NK-92 (cell line): ENCODE measurements around the gene ZNF148.
"Not testable (repeated sequence)": the region's sequence is repeated elsewhere in the genome, so short reads cannot be mapped to it uniquely, and the experiment has no call there.

Experiments
- DNase-seq: peaks from one replicate; lab custom pipeline; 2025; ENCODE audit not compliant: unreplicated experiment; lab: John Stamatoyannopoulos, UW

ZNF148 gene

GRCh38 chr3:125375950-125376679, 990 bp upstream of the ZNF148 start:
- no peak for DNase-seq

GRCh38 chr3:125374501-125374995, 577 bp downstream of the ZNF148 start:
- DNase-seq = no peak

DNA sequence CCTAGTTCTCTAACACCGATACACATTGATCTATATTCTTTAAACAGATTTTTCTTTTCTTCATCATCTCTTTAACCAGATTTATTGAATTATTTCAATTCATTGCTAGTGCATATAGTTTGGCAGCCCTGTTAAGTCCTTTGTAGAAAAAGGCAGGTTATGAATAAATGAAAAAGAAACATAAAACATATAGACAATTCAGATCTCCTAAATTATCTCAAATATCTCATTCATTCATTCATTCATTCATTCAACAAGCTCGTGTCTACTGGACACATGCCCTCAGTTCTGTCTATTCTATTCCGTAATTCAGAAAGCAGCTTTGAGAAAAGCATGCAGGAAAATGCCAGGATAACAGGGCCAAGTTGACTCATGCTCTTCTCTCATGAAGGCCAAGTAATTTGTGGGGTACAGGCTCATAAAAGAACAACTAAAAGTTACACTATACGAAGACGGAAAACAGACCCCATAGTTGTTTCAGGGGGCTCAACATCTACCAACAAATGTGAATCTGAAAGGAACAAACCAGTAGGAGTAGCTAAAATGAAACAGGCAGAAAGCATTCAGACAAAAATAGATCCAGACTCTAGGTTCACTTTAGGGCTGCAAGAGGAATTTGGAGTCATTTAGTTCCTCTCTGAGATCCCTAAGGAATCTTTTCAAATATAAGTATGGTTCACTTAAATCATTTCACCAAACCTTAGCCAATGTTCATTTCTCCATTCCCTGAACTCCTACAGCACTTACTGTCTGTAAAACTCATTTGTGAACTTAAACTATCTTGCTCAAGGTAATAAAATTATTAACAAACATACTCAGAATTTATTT, 7.5 kb downstream of the ZNF148 start:
- no peak for DNase-seq

DNA sequence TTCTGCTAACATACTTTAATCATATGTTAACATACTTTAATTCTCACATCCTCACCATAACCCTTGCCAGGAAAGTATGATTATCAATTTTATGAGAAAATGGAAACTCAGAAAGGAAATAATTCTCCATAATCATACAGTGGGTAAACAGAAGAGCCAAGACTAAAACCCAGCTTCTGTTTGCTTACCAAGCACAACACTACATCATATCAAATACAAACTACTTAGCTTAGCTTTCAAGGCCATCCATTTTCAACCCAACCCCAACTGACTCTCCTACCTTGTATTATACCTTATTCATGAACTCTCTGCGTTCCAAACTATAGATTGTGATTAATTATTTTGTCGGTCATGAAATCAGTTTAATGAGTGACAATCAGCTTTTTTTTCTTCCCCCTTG, 9.0 kb downstream of the ZNF148 start:
- DNase-seq = no peak

DNA sequence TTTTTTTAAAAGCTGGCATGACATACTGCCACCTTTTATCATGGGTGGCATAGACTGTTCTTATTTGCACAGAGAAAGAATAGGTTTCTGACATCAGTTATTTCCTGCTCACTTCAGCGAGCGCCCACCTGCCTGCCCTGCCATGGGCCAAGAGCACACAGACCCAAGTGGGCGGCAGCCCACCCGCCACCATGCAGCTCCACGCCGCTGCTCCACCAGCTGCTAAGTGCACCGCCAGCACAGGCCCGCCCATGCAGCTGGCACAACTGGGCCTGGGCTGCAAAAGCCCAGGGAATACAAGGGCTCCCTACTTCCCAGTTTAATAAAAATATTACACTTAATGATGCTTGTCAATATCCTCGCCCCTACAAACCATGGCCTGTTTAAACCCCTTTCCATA, 15.4 kb downstream of the ZNF148 start:
- DNase-seq = no peak

- no peak for DNase-seq
Measured at GRCh38 chr3:125358923-125359322, 16.2 kb downstream of the ZNF148 start.

DNA sequence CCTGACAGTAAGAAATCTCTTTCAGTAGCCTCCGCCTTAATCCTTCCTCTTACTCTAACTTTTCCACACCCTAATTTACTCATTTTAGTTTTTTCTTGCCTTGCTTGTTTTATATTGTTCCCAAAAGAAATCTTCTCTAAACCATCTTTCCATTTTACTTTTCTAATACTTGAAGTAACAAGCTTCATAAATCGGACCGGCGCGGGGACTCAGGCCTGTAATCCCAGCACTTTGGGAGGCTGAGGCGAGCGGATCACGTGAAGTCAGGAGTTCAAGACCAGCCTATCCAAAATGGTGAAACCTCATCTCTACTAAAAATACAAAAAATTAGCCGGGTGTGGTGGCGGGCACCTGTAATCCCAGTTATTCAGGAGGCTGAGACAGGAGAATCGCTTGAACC, 17.3 kb downstream of the ZNF148 start:
- no peak for DNase-seq

DNA sequence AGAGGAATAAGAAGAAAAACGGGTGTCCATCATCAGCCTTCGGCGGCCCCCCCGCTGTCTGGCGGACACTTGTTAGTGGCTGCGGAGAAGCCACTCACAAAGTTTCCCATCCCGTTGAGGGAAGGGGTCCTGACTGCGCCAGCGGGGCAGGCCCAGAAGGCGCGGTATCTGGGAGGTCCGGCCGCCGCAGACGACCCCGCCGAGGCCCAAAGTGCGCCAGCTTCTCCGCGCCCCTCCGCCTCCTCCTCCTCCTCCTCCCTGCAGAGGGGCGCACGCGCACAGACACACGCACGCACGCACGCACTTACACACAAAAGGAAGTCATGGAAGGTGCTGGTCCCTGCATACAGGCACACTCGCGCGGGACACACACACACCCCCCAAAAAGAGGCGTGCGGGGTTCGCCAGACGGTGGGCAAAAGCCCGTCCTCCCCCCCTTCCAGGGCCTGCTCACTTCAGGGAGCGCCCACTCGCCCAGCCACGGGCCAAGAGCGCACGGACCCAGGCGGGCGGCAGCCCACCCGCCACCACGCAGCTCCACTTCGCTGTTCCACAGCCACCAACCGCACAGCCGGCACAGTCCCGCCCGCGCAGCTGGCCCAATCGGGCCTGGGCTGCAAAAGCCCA, 18.0 kb downstream of the ZNF148 start:
- DNase-seq = no peak

DNA sequence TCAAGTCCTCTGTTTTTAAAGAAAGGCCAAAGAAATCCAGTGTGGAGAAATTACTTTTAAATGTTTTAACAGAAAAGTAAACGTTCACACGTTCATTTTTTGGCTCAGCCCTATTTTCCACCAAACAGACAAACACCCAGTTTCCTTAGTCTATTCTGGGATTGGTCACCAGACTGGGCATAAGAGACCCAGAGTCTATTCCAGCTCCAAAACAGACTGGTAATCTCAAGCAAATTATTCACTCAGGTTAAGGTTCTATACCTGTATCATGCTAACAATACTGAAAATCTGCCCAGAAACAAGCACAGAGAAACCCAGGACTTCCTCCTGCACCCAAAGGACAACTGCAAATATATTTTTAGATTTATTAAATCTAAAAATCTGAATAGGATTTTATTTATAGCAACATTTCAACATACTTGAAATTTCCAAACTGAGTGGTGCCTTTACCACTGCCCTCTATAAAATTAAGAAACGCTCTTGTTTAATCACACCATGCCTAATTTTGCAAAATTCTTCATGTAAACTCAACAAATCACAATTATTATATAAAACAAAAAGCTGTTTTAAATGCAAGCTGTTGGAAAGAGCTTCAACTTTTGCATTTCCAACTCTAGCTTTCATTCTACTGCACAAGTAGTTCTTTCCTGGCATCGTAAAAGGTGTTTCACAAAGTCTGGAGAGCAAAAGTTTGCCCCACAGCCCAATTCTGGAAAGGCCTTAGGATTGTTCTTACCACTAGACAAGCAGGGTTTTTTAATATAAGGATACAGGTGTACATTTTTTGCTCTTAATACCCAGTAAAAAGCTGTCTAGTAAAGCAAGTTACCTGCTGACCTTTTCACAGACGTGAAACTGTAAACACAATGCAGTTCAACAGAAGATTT, 18.7 kb downstream of the ZNF148 start:
- DNase-seq = no peak

DNA sequence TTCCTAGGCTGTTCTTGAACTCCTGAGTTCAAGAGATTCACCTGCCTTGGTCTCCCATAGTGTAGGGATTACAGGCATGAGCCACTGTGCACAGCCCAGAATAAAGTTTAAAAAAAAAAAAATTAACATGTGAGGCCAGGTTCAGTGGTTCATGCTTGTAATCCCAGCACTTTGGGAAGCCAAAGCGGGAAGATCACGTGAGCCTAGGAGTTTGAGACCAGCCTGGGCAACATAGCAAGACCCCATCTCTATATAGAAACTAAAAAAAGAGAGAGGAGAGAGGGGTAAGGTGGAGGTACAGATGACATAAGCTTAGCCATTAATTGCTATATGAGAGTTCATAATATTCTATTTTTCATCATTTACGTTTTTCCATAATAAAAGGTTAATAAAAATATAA, 21.5 kb downstream of the ZNF148 start:
- no peak for DNase-seq

DNA sequence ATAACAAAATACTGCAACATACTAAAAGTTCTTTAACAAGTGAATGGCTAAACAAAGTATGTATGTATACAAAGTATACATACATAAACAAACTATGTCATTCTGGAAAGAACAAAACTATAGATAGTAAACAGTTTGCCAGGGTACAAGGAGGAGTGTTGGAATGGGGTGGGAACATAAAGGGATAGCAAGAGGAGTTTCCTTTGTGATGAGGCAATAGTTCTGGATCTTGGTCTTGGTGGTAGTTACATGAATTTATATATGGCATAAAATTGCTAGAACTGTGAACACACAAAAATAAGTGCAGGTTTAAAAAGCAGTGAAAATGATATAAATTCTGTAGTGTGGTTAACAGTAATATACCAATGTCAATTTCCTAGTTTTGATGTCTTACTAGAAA, 22.0 kb downstream of the ZNF148 start:
- DNase-seq = no peak

DNA sequence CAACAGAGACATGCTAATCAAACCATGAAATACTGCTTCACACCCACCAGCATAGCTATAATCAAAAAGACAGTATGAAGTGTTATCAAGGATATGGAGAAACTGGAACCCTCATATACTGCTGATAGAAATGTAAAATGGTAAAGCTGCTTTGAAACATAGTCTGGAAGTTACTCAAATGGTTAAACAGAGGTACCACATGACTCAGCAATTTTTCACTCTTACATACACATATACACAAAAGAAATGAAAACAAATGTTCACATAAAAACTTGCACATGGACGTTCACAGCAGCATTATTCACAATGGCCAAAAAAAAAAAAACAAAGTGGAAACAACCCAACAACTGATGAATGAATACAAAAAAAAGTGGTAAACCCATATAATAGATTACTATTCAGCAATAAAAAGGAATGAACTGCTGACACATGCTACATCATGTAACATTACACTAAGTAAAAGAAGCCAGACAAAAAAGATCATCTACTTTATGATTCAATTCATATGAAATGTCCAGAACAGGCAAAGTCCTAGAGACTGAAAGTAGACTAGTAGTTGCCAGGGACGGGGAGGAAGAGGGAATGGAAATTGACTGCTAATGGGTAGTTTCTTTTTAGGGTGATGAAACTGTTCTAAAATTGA, 23.2 kb downstream of the ZNF148 start:
- DNase-seq = no peak

DNA sequence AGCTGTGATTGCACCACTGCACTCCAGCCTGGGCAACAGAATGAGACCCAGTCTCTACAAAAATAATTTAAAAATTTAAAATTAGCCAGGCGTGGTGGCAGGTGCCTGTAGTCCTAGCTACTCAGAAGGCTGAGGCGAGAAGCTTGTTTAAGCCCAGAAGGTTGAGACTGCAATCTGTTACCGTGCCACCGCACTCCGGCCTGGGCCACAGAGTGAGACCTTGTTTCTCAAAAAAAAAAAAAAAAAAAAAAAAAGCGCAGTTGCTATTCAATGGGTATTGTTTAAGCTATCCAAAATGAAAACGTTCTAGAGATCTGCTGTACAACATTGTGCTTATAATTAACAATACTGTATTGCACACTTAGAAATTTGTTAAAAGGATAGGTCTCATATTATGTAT, 24.0 kb downstream of the ZNF148 start:
- no peak for DNase-seq

GRCh38 chr3:125350597-125350996, 24.5 kb downstream of the ZNF148 start:
- DNase-seq = no peak

- DNase-seq = no peak
Measured at GRCh38 chr3:125349556-125350165, 25.5 kb downstream of the ZNF148 start.

- DNase-seq = no peak
Measured at GRCh38 chr3:125349055-125349454, 26.1 kb downstream of the ZNF148 start.

DNA sequence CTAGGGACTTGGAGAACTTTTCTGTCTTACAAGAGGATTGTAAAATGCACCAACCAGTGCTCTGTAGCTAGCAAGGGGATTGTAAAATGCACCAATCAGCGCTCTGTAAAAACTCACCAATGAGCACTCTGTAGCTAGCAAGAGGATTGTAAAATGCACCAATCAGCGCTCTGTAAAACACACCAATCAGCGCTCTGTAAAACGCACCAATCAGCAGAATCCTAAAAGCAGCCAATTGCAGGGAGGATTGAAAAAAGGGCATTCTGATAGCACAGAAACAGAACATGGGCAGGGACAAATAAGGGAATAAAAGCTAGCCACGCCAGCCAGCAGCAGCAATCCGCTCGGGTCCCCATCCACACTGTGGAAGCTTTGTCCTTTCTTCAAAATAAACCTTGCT, 31.8 kb downstream of the ZNF148 start:
- not testable (repeated sequence) for DNase-seq

GRCh38 chr3:125340121-125340520, 35.0 kb downstream of the ZNF148 start:
- no peak for DNase-seq

DNA sequence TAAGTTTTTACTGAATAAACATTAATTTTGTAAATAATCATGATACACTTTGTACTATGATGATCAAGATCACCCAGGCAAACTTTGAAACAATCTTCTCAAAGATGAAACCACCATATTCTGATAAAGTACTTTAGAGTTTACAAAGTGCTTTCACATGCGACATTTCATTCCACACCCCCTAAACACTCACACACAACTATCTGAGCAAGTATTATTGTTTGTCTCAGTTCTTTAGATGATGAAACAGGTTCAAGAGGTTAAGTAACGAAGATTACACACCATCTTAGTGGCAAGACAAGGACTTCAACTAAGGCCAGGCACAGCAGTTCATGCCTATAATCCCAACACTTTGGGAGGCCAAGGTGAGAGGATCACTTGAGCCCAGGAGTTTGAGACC, 37.6 kb downstream of the ZNF148 start:
- no peak for DNase-seq
